ENCODE results near the gene ELOB. TPM values are rescaled to one million over a fixed set of nuclear protein-coding genes. Genes with fewer than 3 reads are reported as not detected.
A peak's percentile ranks its signal among the peaks of the same experiment; 100 is the strongest.

ELOB gene
- total RNA-seq, 1 experiment from 2014 or later, result 311 TPM

- H3K9me3 ChIP-seq (replicated peaks), result peaks cover 7% of the 10 kb centered on the region; the same call in 1 of the 2 replicates
- DNase-seq (ENCODE audit: low read depth in 1 of 2, low spot score in 2 of 2), result no peak
- no peak overlapping the region for H3K4me3 ChIP-seq
- no peaks in the 10 kb centered on the region for H3K4me1 ChIP-seq (replicated peaks)
- peaks cover 19% of the 10 kb centered on the region; the same call in 1 of the 2 replicates for H3K27me3 ChIP-seq (replicated peaks)
- H3K36me3 ChIP-seq, result no peaks in the 10 kb centered on the region
- H3K27ac ChIP-seq, result no peak overlapping the region
Observed at GRCh38 chr16:2799859-2800226, 22.8 kb upstream of the ELOB start.

DNA sequence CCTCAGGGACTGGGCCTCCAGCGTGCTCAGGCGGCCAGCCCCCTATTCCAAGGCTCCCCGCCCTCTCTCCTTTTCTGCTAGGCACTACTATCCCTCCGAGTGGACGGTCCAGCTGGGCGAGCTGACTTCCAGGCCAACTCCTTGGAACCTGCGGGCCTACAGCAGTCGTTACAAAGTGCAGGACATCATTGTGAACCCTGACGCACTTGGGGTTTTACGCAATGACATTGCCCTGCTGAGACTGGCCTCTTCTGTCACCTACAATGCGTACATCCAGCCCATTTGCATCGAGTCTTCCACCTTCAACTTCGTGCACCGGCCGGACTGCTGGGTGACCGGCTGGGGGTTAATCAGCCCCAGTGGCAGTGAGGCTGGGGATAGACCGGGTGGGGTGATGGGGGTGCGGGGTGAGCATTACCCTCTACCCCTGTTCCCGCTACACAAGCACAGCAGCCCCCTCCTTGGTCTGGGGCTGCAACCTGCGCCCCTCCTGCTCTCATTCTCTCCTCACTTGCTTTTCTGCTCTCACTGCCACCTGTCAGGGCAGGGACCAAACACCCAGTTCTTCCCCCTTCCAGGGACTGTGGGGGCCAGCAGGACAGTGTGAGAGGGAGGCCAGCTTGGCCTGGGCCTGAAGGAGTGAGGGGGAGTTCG, 22.3 kb upstream of the ELOB start:
- no peak overlapping the region for H3K4me3 ChIP-seq
- no peaks in the 10 kb centered on the region for H3K4me1 ChIP-seq (replicated peaks)
- DNase-seq (ENCODE audit: low read depth in 1 of 2, low spot score in 2 of 2), result no peak

DNA sequence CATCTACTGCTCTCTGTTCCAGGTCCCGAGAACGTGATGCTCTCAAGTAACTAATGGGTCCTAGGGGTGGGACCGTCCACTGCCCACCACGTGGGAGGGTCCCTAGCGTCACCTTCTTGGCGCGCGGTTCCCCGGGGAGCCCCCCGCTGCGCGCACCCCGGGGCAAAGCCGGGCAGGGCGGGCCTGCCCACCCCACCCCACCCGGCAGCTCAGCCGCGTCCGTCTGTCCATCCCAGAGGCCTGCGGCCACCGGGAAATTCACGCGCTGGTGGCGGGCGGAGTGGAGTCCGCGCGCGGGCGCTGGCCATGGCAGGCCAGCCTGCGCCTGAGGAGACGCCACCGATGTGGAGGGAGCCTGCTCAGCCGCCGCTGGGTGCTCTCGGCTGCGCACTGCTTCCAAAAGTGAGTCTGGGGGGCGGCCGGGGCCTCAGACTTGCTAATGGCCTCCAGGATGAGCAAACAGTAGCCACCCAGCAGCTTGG, 21.7 kb upstream of the ELOB start:
- DNase-seq (ENCODE audit: low read depth in 1 of 2, low spot score in 2 of 2), result no peak

More for the DNA sequence above, 22.3 kb upstream of the ELOB start:
- H3K27me3 ChIP-seq (replicated peaks), result peaks cover 24% of the 10 kb centered on the region; the same call in 1 of the 2 replicates
- peaks cover 7% of the 10 kb centered on the region; the same call in 1 of the 2 replicates for H3K9me3 ChIP-seq (replicated peaks)
- no peaks in the 10 kb centered on the region for H3K36me3 ChIP-seq
- no peak overlapping the region for H3K27ac ChIP-seq

GRCh38 chr16:2795395-2796143, 18.5 kb upstream of the ELOB start:
- Histone ChIP-seq H3K4me1 (replicated peaks) (no peaks in the 10 kb centered on the region), H3K27ac (no peak overlapping the region), H3K27me3 (replicated peaks) (peaks cover 42% of the 10 kb centered on the region), H3K36me3 (no peaks in the 10 kb centered on the region), H3K9me3 (replicated peaks) (no peaks in the 10 kb centered on the region), H3K4me3 (no peak overlapping the region)
- no peak for DNase-seq (ENCODE audit: low read depth in 1 of 2, low spot score in 2 of 2)

More for the DNA sequence above, 21.7 kb upstream of the ELOB start:
- Histone ChIP-seq H3K27ac (no peak overlapping the region), H3K36me3 (no peaks in the 10 kb centered on the region), H3K4me1 (replicated peaks) (no peaks in the 10 kb centered on the region), H3K4me3 (no peak overlapping the region), H3K27me3 (replicated peaks) (peaks cover 25% of the 10 kb centered on the region), H3K9me3 (replicated peaks) (peaks cover 2% of the 10 kb centered on the region; the same call in 1 of the 2 replicates)

GRCh38 chr16:2792940-2793339, 15.9 kb upstream of the ELOB start:
- no peak for DNase-seq (ENCODE audit: low read depth in 1 of 2, low spot score in 2 of 2)
- Histone ChIP-seq H3K4me1 (replicated peaks) (no peaks in the 10 kb centered on the region), H3K36me3 (no peaks in the 10 kb centered on the region), H3K27ac (no peak overlapping the region), H3K4me3 (no peak overlapping the region), H3K9me3 (replicated peaks) (no peaks in the 10 kb centered on the region), H3K27me3 (replicated peaks) (peaks cover 50% of the 10 kb centered on the region)

DNA sequence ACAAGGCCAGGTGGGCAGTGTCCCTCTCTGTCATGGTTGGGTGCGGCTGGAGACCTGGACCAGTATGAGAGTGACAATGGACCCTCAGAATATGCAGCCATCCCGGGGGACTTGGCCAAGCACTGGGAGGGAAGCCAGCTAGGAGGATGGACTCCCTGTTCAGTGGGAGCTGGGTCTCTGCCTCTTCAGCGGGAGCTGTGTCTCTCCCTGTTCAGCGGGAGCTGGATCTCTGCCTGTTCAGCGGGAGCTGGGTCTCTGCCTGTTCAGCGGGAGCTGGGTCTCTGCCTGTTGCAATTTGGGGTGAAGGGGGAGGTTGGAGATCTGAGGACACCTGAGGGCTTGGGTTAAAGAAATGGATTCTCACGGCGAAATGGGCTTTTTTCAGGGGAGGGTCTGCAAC, 14.1 kb upstream of the ELOB start:
- Histone ChIP-seq H3K36me3 (no peaks in the 10 kb centered on the region), H3K27ac (no peak overlapping the region), H3K9me3 (replicated peaks) (no peaks in the 10 kb centered on the region), H3K4me1 (replicated peaks) (no peaks in the 10 kb centered on the region), H3K4me3 (no peak overlapping the region), H3K27me3 (replicated peaks) (peaks cover 57% of the 10 kb centered on the region)
- no peak for DNase-seq (ENCODE audit: low read depth in 1 of 2, low spot score in 2 of 2)

- Histone ChIP-seq H3K36me3 (no peaks in the 10 kb centered on the region), H3K9me3 (replicated peaks) (no peaks in the 10 kb centered on the region), H3K27ac (no peak overlapping the region), H3K27me3 (replicated peaks) (peaks cover 59% of the 10 kb centered on the region), H3K4me3 (no peak overlapping the region), H3K4me1 (replicated peaks) (no peaks in the 10 kb centered on the region; the same call in 1 of the 2 replicates)
- no peak for DNase-seq (ENCODE audit: low read depth in 1 of 2, low spot score in 2 of 2)
Observed at GRCh38 chr16:2790631-2791030, 13.6 kb upstream of the ELOB start.

DNA sequence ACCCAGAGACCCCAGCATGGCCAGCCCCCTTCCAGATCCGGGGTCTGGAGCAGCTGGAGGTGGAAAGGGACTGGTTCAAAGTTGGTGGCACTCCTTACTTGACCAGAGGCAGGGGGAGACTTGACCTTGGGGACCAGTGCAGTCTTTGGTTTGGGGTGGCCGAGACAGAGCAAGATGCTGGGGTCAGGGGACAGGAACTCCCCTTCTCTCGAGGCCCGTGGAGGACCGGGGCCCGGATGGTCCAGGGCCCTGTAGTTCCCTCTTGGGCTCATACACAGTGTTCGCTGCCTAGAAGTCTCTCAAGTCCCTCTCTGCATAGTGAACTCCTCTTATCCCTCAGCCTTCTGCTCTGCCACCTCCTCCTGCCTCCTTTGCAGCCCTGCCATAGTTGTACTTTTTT, 10.9 kb upstream of the ELOB start:
- H3K4me1 ChIP-seq (replicated peaks), result peaks cover 4% of the 10 kb centered on the region
- no peaks in the 10 kb centered on the region for H3K9me3 ChIP-seq (replicated peaks)
- DNase-seq (ENCODE audit: low read depth in 1 of 2, low spot score in 2 of 2), result no peak
- no peaks in the 10 kb centered on the region for H3K36me3 ChIP-seq
- no peak overlapping the region for H3K4me3 ChIP-seq
- no peak overlapping the region for H3K27ac ChIP-seq
- H3K27me3 ChIP-seq (replicated peaks), result peaks cover 54% of the 10 kb centered on the region

DNA sequence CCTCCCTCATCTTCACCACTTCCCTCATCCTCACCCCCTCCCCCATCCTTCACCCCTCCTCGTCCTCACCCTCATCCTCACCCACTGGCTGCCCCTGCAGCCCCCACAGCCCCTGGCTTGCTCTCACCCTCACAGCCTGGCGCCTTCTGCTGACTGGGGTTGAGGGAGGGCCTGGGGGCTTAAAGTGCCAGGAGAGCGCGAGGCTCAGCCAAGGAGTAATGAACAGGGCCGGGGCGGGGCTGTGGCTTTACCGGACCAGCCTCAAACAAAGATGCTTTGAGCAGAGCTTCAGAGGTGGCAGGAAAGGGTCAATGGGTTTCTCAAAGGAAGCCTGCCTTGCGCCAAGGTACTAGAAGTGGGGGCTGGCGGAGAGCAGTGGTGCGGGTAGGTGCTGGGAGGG, 10.3 kb upstream of the ELOB start, which contains the start of gene PRSS33:
TSS of gene PRSS33 (minus strand) at position 155 of the 400 bp plus-strand sequence. CDS start 1,013 bp downstream, outside the sequence.
- no peak within 1 kb of the TSS for H3K27ac ChIP-seq
- H3K27me3 ChIP-seq (replicated peaks), result peaks cover 51% of the 10 kb centered on the region
- no peaks in the 10 kb centered on the region for H3K36me3 ChIP-seq
- peaks cover 4% of the 10 kb centered on the region for H3K4me1 ChIP-seq (replicated peaks)
- no peak within 1 kb of the TSS for H3K4me3 ChIP-seq
- H3K9me3 ChIP-seq (replicated peaks), result no peaks in the 10 kb centered on the region
- DNase-seq (ENCODE audit: low read depth in 1 of 2, low spot score in 2 of 2), result no peak

- Histone ChIP-seq H3K36me3 (no peaks in the 10 kb centered on the region), H3K4me3 (no peak overlapping the region), H3K4me1 (replicated peaks) (peaks cover 4% of the 10 kb centered on the region), H3K27ac (no peak overlapping the region), H3K27me3 (replicated peaks) (peaks cover 46% of the 10 kb centered on the region), H3K9me3 (replicated peaks) (no peaks in the 10 kb centered on the region)
- no peak for DNase-seq (ENCODE audit: low read depth in 1 of 2, low spot score in 2 of 2)
Observed at GRCh38 chr16:2786826-2787151, 9.7 kb upstream of the ELOB start.

DNA sequence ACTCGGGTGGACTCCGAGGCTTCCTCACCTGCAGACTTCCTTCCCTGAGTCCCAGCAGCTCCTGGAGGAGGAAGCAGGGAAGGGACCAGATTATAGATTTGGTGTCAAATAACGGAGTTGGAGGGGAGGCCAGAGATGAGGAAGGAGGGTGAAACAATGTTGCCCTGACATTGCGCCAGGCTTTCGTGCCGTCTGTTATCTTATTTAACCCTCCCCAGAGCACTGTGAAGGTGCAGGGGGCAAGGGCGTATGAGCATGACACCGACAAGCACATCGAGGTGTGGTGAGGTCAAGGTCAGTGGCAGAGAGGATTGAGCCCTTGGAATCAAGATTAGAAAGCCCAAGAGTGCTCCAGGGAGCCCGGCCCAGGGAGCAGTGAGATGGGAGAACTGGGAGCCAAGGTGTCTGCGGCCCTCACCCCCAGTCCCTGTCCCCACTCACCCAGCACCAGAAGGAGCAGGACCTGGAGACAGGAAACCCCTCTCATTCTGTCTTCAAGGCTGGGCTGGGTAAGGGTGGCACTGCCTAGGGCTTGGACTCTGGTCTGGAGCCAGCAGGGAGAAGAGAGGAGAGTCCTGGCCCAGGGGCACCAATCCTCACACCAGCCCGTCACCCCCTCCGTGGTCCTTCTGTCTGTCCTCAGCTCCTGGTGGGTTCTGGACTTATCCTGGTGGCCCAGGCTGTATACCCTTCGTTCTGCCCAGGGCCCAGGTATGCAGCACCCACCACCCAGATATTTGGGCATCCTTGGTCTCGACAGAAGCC, 9.2 kb upstream of the ELOB start:
- H3K36me3 ChIP-seq, result no peaks in the 10 kb centered on the region
- DNase-seq (ENCODE audit: low read depth in 1 of 2, low spot score in 2 of 2), result no peak
- H3K4me1 ChIP-seq (replicated peaks), result peaks cover 4% of the 10 kb centered on the region
- no peak overlapping the region for H3K27ac ChIP-seq
- peaks cover 46% of the 10 kb centered on the region for H3K27me3 ChIP-seq (replicated peaks)
- H3K4me3 ChIP-seq, result no peak overlapping the region
- no peaks in the 10 kb centered on the region for H3K9me3 ChIP-seq (replicated peaks)

DNA sequence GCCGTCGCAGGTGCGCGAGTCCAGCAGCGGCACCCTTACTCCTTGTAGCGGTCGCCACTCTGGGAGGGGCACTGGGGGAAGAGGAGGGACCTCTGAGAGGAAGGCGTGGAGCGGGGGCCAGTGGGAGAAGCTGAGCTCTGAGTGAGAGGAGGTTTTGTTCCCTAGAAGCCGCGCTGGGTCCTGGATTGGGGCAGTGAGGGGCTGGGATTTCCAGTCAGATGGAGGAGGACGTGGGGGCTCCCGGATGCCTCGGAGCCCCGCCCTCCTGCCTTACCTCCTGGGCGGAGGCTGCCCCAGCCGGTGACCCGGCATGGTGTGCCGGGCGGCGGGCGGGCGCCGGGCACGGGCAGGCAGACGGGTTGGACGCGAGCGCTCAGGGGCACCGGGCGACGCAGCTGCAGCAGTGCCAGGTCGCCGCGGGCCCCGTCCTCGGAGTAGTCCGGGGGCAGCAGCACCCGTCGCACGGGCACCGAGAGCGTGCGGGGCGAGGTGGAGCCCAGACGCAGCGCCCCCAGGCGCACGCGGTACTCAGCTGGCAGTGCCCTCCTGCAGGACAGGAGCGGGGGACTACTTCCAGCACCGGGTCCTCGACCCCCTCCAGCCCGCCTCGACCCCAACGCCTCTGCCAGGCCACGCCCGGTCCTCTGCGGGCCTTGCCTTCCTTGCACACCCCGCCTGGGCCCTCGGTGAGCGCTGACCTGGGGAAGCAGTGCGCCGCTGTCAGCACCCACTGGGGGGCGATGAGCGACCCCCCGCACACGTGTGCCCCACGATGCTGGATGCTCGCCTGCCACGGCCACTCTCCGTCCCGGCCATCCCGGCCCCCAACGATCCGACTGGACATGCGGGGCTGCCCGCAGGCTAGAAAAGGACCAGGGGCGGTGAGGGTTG, 8.3 kb upstream of the ELOB start:
- DNase-seq (ENCODE audit: low read depth in 1 of 2, low spot score in 2 of 2), result peak in 1 of 2 experiments; percentile 44
- Histone ChIP-seq H3K36me3 (no peaks in the 10 kb centered on the region), H3K27me3 (replicated peaks) (peaks cover 39% of the 10 kb centered on the region), H3K27ac (no peak overlapping the region), H3K4me1 (replicated peaks) (peaks cover 4% of the 10 kb centered on the region), H3K4me3 (no peak overlapping the region), H3K9me3 (replicated peaks) (no peaks in the 10 kb centered on the region)
